Stimulated activated effector memory CD8-positive, alpha-beta T cell treated with anti-CD3 and anti-CD28 coated beads, Interleukin-12 subunit alpha, Interleukin-12 subunit beta, amount 100 ng/mL, for 72 hours (primary cell): ENCODE data around the gene KISS1R.
A peak's percentile ranks its signal among the peaks of the same experiment; 100 is the strongest.

Experiments used
- ATAC-seq: fragments of 150-1000 bp; cut with Tn5 transposase; 2 replicates; pipeline ENCODE4 v1.10.0; 2021
- DNase-seq, 2 donors: peaks; one replicate each; pipeline ENCODE4 v3.0.0; 2021 to 2022; ENCODE audit warnings: low spot score in 2 of 2
- H3K27ac Mint-ChIP-seq: one replicate; pipeline ENCODE4 v1.8.0; 2022; ENCODE audit warnings: mild to moderate bottlenecking, mixed read lengths
- H3K36me3 Mint-ChIP-seq: one replicate; pipeline ENCODE4 v1.8.0; 2022; ENCODE audit warnings: mild to moderate bottlenecking, mixed read lengths
- H3K4me1 Mint-ChIP-seq: one replicate; pipeline ENCODE4 v1.8.0; 2022; ENCODE audit warnings: mixed read lengths
- H3K4me3 Mint-ChIP-seq: one replicate; pipeline ENCODE4 v1.8.0; 2022; ENCODE audit warnings: mild to moderate bottlenecking, mixed read lengths
- H3K9me3 Mint-ChIP-seq: one replicate; pipeline ENCODE4 v1.8.0; 2022; ENCODE audit warnings: mixed read lengths

The KISS1R gene

GRCh38 chr19:917323-918151 is at the start of gene KISS1R:
Gene KISS1R, plus strand, starts transcription at chr19:917333. Its CDS starts 170 bp downstream, at chr19:917503.
- Mint-ChIP-seq H3K36me3 (peaks cover 18% of the 10 kb centered on the region), H3K27ac (no peak within 1 kb of the TSS), H3K4me1 (peaks cover 22% of the 10 kb centered on the region), H3K9me3 (no peaks in the 10 kb centered on the region), H3K4me3 (peak within 1 kb of the TSS; percentile 70)
- no peak for DNase-seq
- peak; percentile 4 for ATAC-seq

- H3K4me3 Mint-ChIP-seq: no peak overlapping the region
Observed at GRCh38 chr19:867855-868457, 49.2 kb upstream of the KISS1R start.

GRCh38 chr19:868458-869244 is 48.5 kb upstream of the KISS1R start:
- no peaks in the 10 kb centered on the region for H3K9me3 Mint-ChIP-seq
- H3K36me3 Mint-ChIP-seq: peaks cover 46% of the 10 kb centered on the region
- ATAC-seq (no peak), DNase-seq (no peak)
- no peak overlapping the region for H3K27ac Mint-ChIP-seq
- H3K4me1 Mint-ChIP-seq: peaks cover 28% of the 10 kb centered on the region
- no peak overlapping the region for H3K4me3 Mint-ChIP-seq

More at GRCh38 chr19:867855-868457, 49.2 kb upstream of the KISS1R start:
- Mint-ChIP-seq H3K36me3 (peaks cover 49% of the 10 kb centered on the region), H3K27ac (no peak overlapping the region), H3K9me3 (no peaks in the 10 kb centered on the region), H3K4me1 (peaks cover 34% of the 10 kb centered on the region)
- ATAC-seq: no peak
- no peak for DNase-seq

GRCh38 chr19:869245-870177 is 47.6 kb upstream of the KISS1R start:
- Mint-ChIP-seq H3K4me1 (peaks cover 24% of the 10 kb centered on the region), H3K36me3 (peaks cover 42% of the 10 kb centered on the region), H3K27ac (peak overlapping the region; percentile 76), H3K9me3 (no peaks in the 10 kb centered on the region), H3K4me3 (no peak overlapping the region)
- no peak for DNase-seq
- no peak for ATAC-seq

- Mint-ChIP-seq H3K4me1 (peaks cover 24% of the 10 kb centered on the region), H3K36me3 (peaks cover 49% of the 10 kb centered on the region), H3K27ac (peak overlapping the region; percentile 76), H3K9me3 (no peaks in the 10 kb centered on the region), H3K4me3 (no peak overlapping the region)
- ATAC-seq (no peak), DNase-seq (no peak)
Observed at GRCh38 chr19:870314-870713, 46.8 kb upstream of the KISS1R start.

- Mint-ChIP-seq H3K36me3 (peaks cover 45% of the 10 kb centered on the region), H3K9me3 (no peaks in the 10 kb centered on the region), H3K27ac (peak overlapping the region; percentile 76), H3K4me3 (no peak overlapping the region), H3K4me1 (peaks cover 24% of the 10 kb centered on the region)
- DNase-seq: no peak
- no peak for ATAC-seq
Observed at GRCh38 chr19:870963-871401, 46.2 kb upstream of the KISS1R start.

- Mint-ChIP-seq H3K9me3 (no peaks in the 10 kb centered on the region), H3K4me1 (peaks cover 24% of the 10 kb centered on the region), H3K4me3 (peak overlapping the region; percentile 54), H3K36me3 (peaks cover 44% of the 10 kb centered on the region), H3K27ac (peak overlapping the region; percentile 70)
- DNase-seq (no peak), ATAC-seq (no peak)
Observed at GRCh38 chr19:871446-872265, 45.5 kb upstream of the KISS1R start.

- H3K36me3 Mint-ChIP-seq: peaks cover 37% of the 10 kb centered on the region
- H3K9me3 Mint-ChIP-seq: no peaks in the 10 kb centered on the region
- peaks cover 21% of the 10 kb centered on the region for H3K4me1 Mint-ChIP-seq
- DNase-seq (peak; percentile 54 to 86), ATAC-seq (peak; percentile 85)
- peak overlapping the region; percentile 70 for H3K27ac Mint-ChIP-seq
- peak overlapping the region; percentile 54 for H3K4me3 Mint-ChIP-seq
Observed at GRCh38 chr19:872266-872951, 44.7 kb upstream of the KISS1R start.

GRCh38 chr19:873084-873483 is 44.0 kb upstream of the KISS1R start:
- no peaks in the 10 kb centered on the region for H3K9me3 Mint-ChIP-seq
- peaks cover 18% of the 10 kb centered on the region for H3K4me1 Mint-ChIP-seq
- peak; percentile 84 for ATAC-seq
- H3K4me3 Mint-ChIP-seq: peak overlapping the region; percentile 54
- no peak overlapping the region for H3K27ac Mint-ChIP-seq
- DNase-seq: no peak
- peaks cover 32% of the 10 kb centered on the region for H3K36me3 Mint-ChIP-seq

- peaks cover 18% of the 10 kb centered on the region for H3K4me1 Mint-ChIP-seq
- H3K9me3 Mint-ChIP-seq: no peaks in the 10 kb centered on the region
- H3K27ac Mint-ChIP-seq: no peak overlapping the region
- H3K4me3 Mint-ChIP-seq: no peak overlapping the region
- ATAC-seq (no peak), DNase-seq (no peak)
- peaks cover 32% of the 10 kb centered on the region for H3K36me3 Mint-ChIP-seq
Observed at GRCh38 chr19:873561-874041, 43.5 kb upstream of the KISS1R start.

- peaks cover 26% of the 10 kb centered on the region for H3K36me3 Mint-ChIP-seq
- H3K9me3 Mint-ChIP-seq: no peaks in the 10 kb centered on the region
- no peak for DNase-seq
- no peak for ATAC-seq
- peaks cover 10% of the 10 kb centered on the region for H3K4me1 Mint-ChIP-seq
- peak overlapping the region; percentile 6 for H3K27ac Mint-ChIP-seq
- H3K4me3 Mint-ChIP-seq: no peak overlapping the region
Observed at GRCh38 chr19:875265-875879, 41.8 kb upstream of the KISS1R start.

- Mint-ChIP-seq H3K27ac (peak overlapping the region; percentile 6), H3K4me1 (peaks cover 9% of the 10 kb centered on the region), H3K36me3 (peaks cover 26% of the 10 kb centered on the region), H3K9me3 (no peaks in the 10 kb centered on the region), H3K4me3 (no peak overlapping the region)
- ATAC-seq: no peak
- DNase-seq: no peak
Observed at GRCh38 chr19:876089-876488, 41.0 kb upstream of the KISS1R start.

GRCh38 chr19:876780-877314 is 40.3 kb upstream of the KISS1R start:
- peaks cover 9% of the 10 kb centered on the region for H3K4me1 Mint-ChIP-seq
- ATAC-seq (no peak), DNase-seq (no peak)
- no peaks in the 10 kb centered on the region for H3K9me3 Mint-ChIP-seq
- H3K36me3 Mint-ChIP-seq: peaks cover 23% of the 10 kb centered on the region
- H3K4me3 Mint-ChIP-seq: no peak overlapping the region
- H3K27ac Mint-ChIP-seq: no peak overlapping the region
